ENCODE results near the gene KLF12.

KLF12 gene

GRCh38 chr13:74154981-74155380 lies 20.8 kb upstream of the KLF12 start:
- H3K4me3 ChIP-seq (ENCODE audit: low read length) = no peak overlapping the region
- H3K36me3 ChIP-seq (ENCODE audit: insufficient read depth, low read depth, low read length) = no peaks in the 10 kb centered on the region
- H3K27me3 ChIP-seq (ENCODE audit: insufficient read depth, low read length) = no peaks in the 10 kb centered on the region
- no peaks in the 10 kb centered on the region for H3K9me3 ChIP-seq (ENCODE audit: insufficient read depth, low read depth, low read length)
- H3K27ac ChIP-seq (ENCODE audit: low read length) = no peak overlapping the region
- H3K9ac ChIP-seq (ENCODE audit: low read depth, low read length) = no peak overlapping the region
- no peaks in the 10 kb centered on the region; the same call in none of the 2 replicates for H3K4me1 ChIP-seq (ENCODE audit: insufficient read depth, low read length)

GRCh38 chr13:74153316-74153715 lies 19.1 kb upstream of the KLF12 start:
- no peak overlapping the region for H3K4me3 ChIP-seq (ENCODE audit: low read length)
- no peaks in the 10 kb centered on the region for H3K9me3 ChIP-seq (ENCODE audit: insufficient read depth, low read depth, low read length)
- H3K27ac ChIP-seq (ENCODE audit: low read length) = no peak overlapping the region
- H3K27me3 ChIP-seq (ENCODE audit: insufficient read depth, low read length) = no peaks in the 10 kb centered on the region
- no peaks in the 10 kb centered on the region; the same call in none of the 2 replicates for H3K4me1 ChIP-seq (ENCODE audit: insufficient read depth, low read length)
- H3K9ac ChIP-seq (ENCODE audit: low read depth, low read length) = no peak overlapping the region
- no peaks in the 10 kb centered on the region for H3K36me3 ChIP-seq (ENCODE audit: insufficient read depth, low read depth, low read length)

- Histone ChIP-seq H3K36me3 (ENCODE audit: insufficient read depth, low read depth, low read length) (no peaks in the 10 kb centered on the region), H3K4me1 (ENCODE audit: insufficient read depth, low read length) (no peaks in the 10 kb centered on the region; the same call in 1 of the 2 replicates), H3K27ac (ENCODE audit: low read length) (no peak overlapping the region), H3K4me3 (ENCODE audit: low read length) (no peak overlapping the region), H3K27me3 (ENCODE audit: insufficient read depth, low read length) (no peaks in the 10 kb centered on the region), H3K9ac (ENCODE audit: low read depth, low read length) (no peak overlapping the region), H3K9me3 (ENCODE audit: insufficient read depth, low read depth, low read length) (no peaks in the 10 kb centered on the region)
Observed at GRCh38 chr13:74151859-74152258, 17.7 kb upstream of the KLF12 start.

DNA sequence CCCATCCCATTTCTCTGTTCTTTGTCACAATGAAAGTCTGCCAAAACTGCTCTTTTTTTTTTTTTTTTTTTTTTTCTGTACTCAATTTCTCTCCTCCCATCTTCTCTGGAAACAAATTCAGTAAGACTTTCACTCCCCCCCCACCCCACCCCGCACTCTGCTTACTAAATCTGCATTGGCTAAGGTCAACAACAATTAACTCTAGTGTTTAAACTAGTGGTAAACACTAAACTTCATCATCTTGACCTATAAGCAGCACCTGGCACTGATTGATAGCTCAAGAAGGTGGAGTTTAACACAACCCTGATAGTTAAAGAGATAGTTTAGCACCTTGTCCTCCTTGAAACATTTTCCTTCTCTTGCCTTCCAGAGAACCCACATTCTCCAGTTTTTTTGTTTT lies 14.1 kb upstream of the KLF12 start:
- Histone ChIP-seq H3K4me1 (ENCODE audit: insufficient read depth, low read length) (no peaks in the 10 kb centered on the region; the same call in 1 of the 2 replicates), H3K27ac (ENCODE audit: low read length) (no peak overlapping the region), H3K4me3 (ENCODE audit: low read length) (no peak overlapping the region), H3K27me3 (ENCODE audit: insufficient read depth, low read length) (no peaks in the 10 kb centered on the region), H3K36me3 (ENCODE audit: insufficient read depth, low read depth, low read length) (no peaks in the 10 kb centered on the region), H3K9me3 (ENCODE audit: insufficient read depth, low read depth, low read length) (no peaks in the 10 kb centered on the region), H3K9ac (ENCODE audit: low read depth, low read length) (no peak overlapping the region)

DNA sequence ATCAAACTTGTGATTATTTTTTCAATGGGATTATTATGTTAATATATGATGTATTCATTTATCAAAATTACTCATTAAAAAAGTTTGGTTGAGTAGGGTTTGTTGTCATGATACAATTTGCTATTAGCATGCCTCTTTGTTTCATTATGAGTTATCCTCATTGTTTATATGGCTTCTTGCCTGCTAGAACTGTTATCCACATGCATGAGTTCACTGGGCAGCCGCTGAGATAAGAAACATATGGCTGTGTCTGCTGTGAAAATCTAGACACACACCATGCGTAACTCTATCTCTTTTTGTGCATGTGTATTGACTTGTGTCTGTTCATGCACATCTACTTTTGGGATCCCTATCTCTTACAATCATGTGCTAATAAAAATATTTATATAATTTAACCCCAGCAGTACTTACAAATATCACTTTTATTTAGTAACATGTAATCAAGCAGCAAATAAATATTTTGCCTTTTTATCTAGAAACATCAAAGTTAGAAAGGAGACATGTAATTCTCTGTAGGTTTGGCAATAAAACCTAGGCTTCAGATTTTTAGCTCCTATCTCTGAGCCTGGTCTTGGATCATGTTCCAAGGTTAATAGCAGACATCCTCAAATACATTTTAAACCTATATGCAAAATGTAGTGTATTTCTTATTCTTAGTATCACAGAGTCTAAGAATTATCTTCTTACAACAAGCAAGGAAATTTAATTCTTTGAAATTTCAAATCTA lies 11.2 kb upstream of the KLF12 start:
- Histone ChIP-seq H3K9me3 (ENCODE audit: insufficient read depth, low read depth, low read length) (no peaks in the 10 kb centered on the region), H3K27ac (ENCODE audit: low read length) (no peak overlapping the region), H3K4me3 (ENCODE audit: low read length) (no peak overlapping the region), H3K9ac (ENCODE audit: low read depth, low read length) (no peak overlapping the region), H3K27me3 (ENCODE audit: insufficient read depth, low read length) (no peaks in the 10 kb centered on the region), H3K36me3 (ENCODE audit: insufficient read depth, low read depth, low read length) (no peaks in the 10 kb centered on the region), H3K4me1 (ENCODE audit: insufficient read depth, low read length) (no peaks in the 10 kb centered on the region)

- no peaks in the 10 kb centered on the region for H3K4me1 ChIP-seq (ENCODE audit: insufficient read depth, low read length)
- no peak overlapping the region for H3K27ac ChIP-seq (ENCODE audit: low read length)
- no peak overlapping the region for H3K4me3 ChIP-seq (ENCODE audit: low read length)
- H3K9ac ChIP-seq (ENCODE audit: low read depth, low read length) = no peak overlapping the region
- H3K36me3 ChIP-seq (ENCODE audit: insufficient read depth, low read depth, low read length) = no peaks in the 10 kb centered on the region
- no peaks in the 10 kb centered on the region for H3K27me3 ChIP-seq (ENCODE audit: insufficient read depth, low read length)
- no peaks in the 10 kb centered on the region for H3K9me3 ChIP-seq (ENCODE audit: insufficient read depth, low read depth, low read length)
Observed at GRCh38 chr13:74144269-74144668, 10.1 kb upstream of the KLF12 start.

- peaks cover 2% of the 10 kb centered on the region; the same call in 1 of the 2 replicates for H3K27me3 ChIP-seq (ENCODE audit: insufficient read depth, low read length)
- H3K4me1 ChIP-seq (ENCODE audit: insufficient read depth, low read length) = no peaks in the 10 kb centered on the region
- H3K36me3 ChIP-seq (ENCODE audit: insufficient read depth, low read depth, low read length) = no peaks in the 10 kb centered on the region
- H3K27ac ChIP-seq (ENCODE audit: low read length) = no peak overlapping the region
- H3K9ac ChIP-seq (ENCODE audit: low read depth, low read length) = no peak overlapping the region
- no peak overlapping the region for H3K4me3 ChIP-seq (ENCODE audit: low read length)
- H3K9me3 ChIP-seq (ENCODE audit: insufficient read depth, low read depth, low read length) = no peaks in the 10 kb centered on the region
Observed at GRCh38 chr13:74142257-74142656, 8.1 kb upstream of the KLF12 start.

DNA sequence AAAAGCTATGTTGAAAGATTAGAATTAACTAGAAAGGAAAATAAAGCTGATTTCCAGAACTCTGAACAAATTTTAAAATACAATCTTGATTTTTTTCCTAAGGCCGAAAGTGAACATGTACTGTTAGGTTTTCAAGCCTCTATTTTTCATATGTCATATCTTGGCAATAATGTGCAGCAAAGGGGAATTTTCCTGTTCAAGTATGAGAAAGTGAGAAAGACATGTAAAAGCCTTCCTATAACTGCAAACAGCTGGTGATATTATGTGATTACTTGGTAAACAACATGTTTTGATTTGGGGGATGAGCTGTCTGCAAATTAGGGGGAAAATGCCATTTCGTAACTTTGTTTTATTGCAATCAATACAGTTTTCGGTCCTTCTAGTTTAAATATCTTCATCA lies 4.0 kb upstream of the KLF12 start:
- Histone ChIP-seq H3K9ac (ENCODE audit: low read depth, low read length) (no peak overlapping the region), H3K4me1 (ENCODE audit: insufficient read depth, low read length) (peaks cover 3% of the 10 kb centered on the region; the same call in 1 of the 2 replicates), H3K9me3 (ENCODE audit: insufficient read depth, low read depth, low read length) (no peaks in the 10 kb centered on the region), H3K36me3 (ENCODE audit: insufficient read depth, low read depth, low read length) (no peaks in the 10 kb centered on the region), H3K27me3 (ENCODE audit: insufficient read depth, low read length) (peaks cover 11% of the 10 kb centered on the region; the same call in 1 of the 2 replicates), H3K27ac (ENCODE audit: low read length) (no peak overlapping the region), H3K4me3 (ENCODE audit: low read length) (no peak overlapping the region)

GRCh38 chr13:74136084-74136658 lies 2.0 kb upstream of the KLF12 start:
- H3K36me3 ChIP-seq (ENCODE audit: insufficient read depth, low read depth, low read length) = no peaks in the 10 kb centered on the region
- H3K4me3 ChIP-seq (ENCODE audit: low read length) = peak overlapping the region; percentile 92
- H3K9ac ChIP-seq (ENCODE audit: low read depth, low read length) = peak overlapping the region; percentile 94
- H3K27ac ChIP-seq (ENCODE audit: low read length) = peak overlapping the region; percentile 68
- peaks cover 24% of the 10 kb centered on the region; the same call in 1 of the 2 replicates for H3K27me3 ChIP-seq (ENCODE audit: insufficient read depth, low read length)
- peaks cover 7% of the 10 kb centered on the region; the same call in 1 of the 2 replicates for H3K4me1 ChIP-seq (ENCODE audit: insufficient read depth, low read length)
- no peaks in the 10 kb centered on the region for H3K9me3 ChIP-seq (ENCODE audit: insufficient read depth, low read depth, low read length)

DNA sequence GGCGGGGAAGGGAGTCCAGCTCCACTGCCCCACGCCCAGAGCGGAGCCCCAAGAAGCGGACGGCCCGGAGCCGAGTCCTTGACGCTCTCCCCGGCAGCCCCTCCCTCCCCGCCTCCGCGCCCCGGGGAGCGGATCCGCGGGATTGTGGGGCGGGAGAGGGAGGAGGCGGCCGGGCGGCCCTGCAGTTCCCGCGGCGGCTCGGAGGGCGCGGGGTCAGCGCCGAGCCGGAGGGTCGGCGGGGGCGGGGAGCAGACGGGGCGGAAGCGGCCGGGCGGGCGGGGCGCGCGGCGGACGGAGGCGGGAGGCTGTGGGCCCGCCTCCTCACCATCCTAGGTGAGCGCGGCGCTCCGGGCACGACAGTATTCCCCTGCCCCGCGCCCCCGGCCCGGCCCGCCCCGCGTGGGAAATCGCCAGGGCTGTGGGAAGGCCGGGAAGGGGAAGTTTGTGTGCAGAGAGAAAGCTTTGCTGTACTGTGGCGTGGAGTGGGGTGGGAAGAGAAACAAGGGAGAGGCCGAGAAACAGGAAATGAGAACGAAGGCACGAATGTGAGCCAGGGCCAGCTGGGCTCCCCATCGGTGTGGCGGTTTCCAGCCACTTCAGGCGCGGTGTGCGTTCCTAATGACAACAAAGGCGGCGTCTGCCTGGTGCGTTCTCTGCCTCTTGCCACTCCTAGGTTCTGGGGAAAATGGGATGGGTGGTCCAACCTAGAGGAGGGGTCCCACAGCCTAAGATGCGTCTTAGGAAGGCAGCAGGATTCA lies 1.3 kb upstream of the KLF12 start:
- no peaks in the 10 kb centered on the region for H3K9me3 ChIP-seq (ENCODE audit: insufficient read depth, low read depth, low read length)
- peak overlapping the region; percentile 94 for H3K9ac ChIP-seq (ENCODE audit: low read depth, low read length)
- peaks cover 7% of the 10 kb centered on the region; the same call in 1 of the 2 replicates for H3K4me1 ChIP-seq (ENCODE audit: insufficient read depth, low read length)
- H3K27ac ChIP-seq (ENCODE audit: low read length) = peak overlapping the region; percentile 68
- no peaks in the 10 kb centered on the region for H3K36me3 ChIP-seq (ENCODE audit: insufficient read depth, low read depth, low read length)
- H3K27me3 ChIP-seq (ENCODE audit: insufficient read depth, low read length) = peaks cover 24% of the 10 kb centered on the region; the same call in 1 of the 2 replicates
- H3K4me3 ChIP-seq (ENCODE audit: low read length) = peak overlapping the region; percentile 92

DNA sequence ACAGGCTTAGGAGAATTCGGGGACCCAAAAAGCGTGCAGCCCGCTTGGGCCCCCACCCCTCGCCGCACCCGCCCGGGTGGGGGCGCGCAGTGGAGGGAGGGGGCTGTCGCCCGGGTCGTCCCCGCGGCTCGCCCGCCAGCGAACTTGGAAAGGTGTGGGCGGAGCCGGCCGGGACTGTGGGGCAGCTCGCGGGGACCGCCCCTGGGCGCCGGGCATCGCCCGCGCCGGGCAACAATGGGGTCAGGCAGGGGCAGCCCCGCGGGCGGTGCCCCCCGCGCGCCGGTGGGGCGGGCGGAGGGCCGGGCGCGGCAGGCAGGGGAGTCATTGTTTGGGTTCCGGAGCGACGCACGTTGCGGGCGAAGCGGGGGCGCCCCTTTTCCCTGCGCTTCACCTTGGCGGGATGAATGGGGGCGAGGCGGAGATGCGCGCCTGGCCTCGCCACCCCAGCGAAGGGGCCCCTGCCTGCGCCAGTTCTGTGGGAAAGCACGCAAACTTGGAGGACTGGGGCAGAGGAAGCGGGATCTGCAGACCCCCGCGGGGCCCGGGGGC lies 647 bp upstream of the KLF12 start:
- peaks cover 7% of the 10 kb centered on the region for H3K4me1 ChIP-seq (ENCODE audit: insufficient read depth, low read length)
- no peaks in the 10 kb centered on the region for H3K9me3 ChIP-seq (ENCODE audit: insufficient read depth, low read depth, low read length)
- H3K36me3 ChIP-seq (ENCODE audit: insufficient read depth, low read depth, low read length) = no peaks in the 10 kb centered on the region
- H3K9ac ChIP-seq (ENCODE audit: low read depth, low read length) = peak overlapping the region; percentile 86; the same call in 1 of the 2 replicates
- peaks cover 24% of the 10 kb centered on the region; the same call in 1 of the 2 replicates for H3K27me3 ChIP-seq (ENCODE audit: insufficient read depth, low read length)
- peak overlapping the region; percentile 66 for H3K27ac ChIP-seq (ENCODE audit: low read length)
- peak overlapping the region; percentile 79 for H3K4me3 ChIP-seq (ENCODE audit: low read length)

Measured in iPS-20b (cell line).